Measurements from ENCODE around the gene WASL.

- no peak for TF ChIP-seq TAF1 (IDR thresholded peaks at IDR 0.05; ENCODE audit: borderline replicate concordance, low read depth, low read length)
- TF ChIP-seq POLR2AphosphoS5 (IDR thresholded peaks at IDR 0.05; ENCODE audit: low read depth, low read length) = no peak
- TF ChIP-seq POLR2A (IDR thresholded peaks at IDR 0.05; ENCODE audit: low read depth, low read length) = no peak
These were observed 38.6 kb upstream of the WASL start for GRCh38 chr7:123787220-123788007.

Data from GM12892 (cell line).